PFSK-1 (cell line): ENCODE data around the gene SH2D1B.

Experiments
- POLR2AphosphoS5 ChIP-seq: IDR thresholded peaks from 2 replicates; pipeline ENCODE4 v1.6.1; 2012; ENCODE audit warnings: low read depth, mild to moderate bottlenecking, control low read depth, low read length, moderate library complexity
- SIN3A ChIP-seq: IDR thresholded peaks from 2 replicates; pipeline ENCODE4 v1.6.1; 2012; ENCODE audit warnings: mild to moderate bottlenecking, low read length, moderate library complexity, borderline replicate concordance; ENCODE audit not compliant: insufficient read depth
- TAF1 ChIP-seq: IDR thresholded peaks from 2 replicates; pipeline ENCODE4 v1.6.1; 2012; ENCODE audit warnings: low read length, control low read depth, borderline replicate concordance; ENCODE audit not compliant: insufficient read depth
- TF ChIP-seq, protein P1 (sequence below), 2 experiments: IDR thresholded peaks; 2 replicates each; pipeline versions ENCODE4 v1.6.1 to v1.8.0; 2011 to 2012; ENCODE audit warnings: low read depth in 2 of 2, low read length in 2 of 2, control low read depth in 1 of 2, inconsistent platforms in 1 of 2, mild to moderate bottlenecking in 1 of 2, moderate library complexity in 1 of 2; ENCODE audit not compliant: insufficient read depth in 1 of 2

DNA sequence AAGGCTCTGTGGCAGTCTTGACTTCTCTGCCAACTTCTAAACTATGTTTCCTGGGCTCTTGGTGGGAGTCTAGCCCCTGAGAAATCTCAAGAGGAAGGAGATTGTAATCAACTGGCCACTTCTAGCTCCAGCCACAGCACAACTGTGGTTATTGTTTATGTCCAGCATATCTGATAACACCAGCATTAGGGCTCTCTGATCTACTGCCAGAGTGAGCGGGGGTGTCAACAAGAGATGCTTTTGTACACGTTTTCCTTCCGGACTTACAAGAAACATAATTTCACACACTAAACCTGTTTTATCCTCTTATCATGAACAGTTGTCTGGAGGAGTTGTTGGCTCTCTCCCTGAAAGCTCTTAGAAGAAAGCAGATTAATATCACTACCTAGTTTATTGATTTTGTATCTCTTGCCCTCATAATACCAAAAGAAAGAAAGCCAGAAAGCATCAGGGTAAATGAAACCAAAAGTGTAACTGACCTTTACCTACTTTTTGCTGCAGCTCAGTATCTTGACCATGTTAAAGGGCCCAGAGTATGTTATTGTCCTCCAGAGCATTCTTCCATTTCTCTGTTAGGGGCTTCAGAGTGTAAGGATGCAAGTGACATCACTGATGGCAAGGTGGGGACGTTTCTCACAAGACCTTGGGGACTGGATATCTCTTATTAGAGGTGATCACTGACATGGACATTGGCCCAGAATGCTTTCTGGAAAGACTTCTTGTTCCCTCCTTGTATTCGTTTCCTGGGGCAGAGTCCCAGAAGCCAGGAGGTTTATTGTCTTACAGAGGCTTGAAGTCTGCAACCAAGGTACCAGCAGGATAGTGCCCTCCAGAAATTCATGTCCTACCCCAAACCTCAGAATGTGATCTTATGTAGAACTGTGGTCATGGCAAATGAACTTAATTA lies 9.6 kb upstream of the SH2D1B start:
- TF ChIP-seq, protein P1, sequence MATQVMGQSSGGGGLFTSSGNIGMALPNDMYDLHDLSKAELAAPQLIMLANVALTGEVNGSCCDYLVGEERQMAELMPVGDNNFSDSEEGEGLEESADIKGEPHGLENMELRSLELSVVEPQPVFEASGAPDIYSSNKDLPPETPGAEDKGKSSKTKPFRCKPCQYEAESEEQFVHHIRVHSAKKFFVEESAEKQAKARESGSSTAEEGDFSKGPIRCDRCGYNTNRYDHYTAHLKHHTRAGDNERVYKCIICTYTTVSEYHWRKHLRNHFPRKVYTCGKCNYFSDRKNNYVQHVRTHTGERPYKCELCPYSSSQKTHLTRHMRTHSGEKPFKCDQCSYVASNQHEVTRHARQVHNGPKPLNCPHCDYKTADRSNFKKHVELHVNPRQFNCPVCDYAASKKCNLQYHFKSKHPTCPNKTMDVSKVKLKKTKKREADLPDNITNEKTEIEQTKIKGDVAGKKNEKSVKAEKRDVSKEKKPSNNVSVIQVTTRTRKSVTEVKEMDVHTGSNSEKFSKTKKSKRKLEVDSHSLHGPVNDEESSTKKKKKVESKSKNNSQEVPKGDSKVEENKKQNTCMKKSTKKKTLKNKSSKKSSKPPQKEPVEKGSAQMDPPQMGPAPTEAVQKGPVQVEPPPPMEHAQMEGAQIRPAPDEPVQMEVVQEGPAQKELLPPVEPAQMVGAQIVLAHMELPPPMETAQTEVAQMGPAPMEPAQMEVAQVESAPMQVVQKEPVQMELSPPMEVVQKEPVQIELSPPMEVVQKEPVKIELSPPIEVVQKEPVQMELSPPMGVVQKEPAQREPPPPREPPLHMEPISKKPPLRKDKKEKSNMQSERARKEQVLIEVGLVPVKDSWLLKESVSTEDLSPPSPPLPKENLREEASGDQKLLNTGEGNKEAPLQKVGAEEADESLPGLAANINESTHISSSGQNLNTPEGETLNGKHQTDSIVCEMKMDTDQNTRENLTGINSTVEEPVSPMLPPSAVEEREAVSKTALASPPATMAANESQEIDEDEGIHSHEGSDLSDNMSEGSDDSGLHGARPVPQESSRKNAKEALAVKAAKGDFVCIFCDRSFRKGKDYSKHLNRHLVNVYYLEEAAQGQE (IDR thresholded peaks at IDR 0.05; ENCODE audit: insufficient read depth in 1 of 2, low read depth in 2 of 2, low read length in 2 of 2): no peak
- TF ChIP-seq TAF1 (no peak), POLR2AphosphoS5 (no peak), SIN3A (no peak)
